K562 (cell line): ENCODE results near the gene HAGHL. TPM values are rescaled to one million over a fixed set of nuclear protein-coding genes. Genes with fewer than 3 reads are reported as not detected.

ENCODE experiments used
- ATAC-seq: fragments of 200-7000 bp; cut with Tn5 transposase; 3 replicates; pipeline ENCODE4 v1.9.1; 2020; ENCODE audit warnings: moderate library complexity
- BruUV-seq: library from RNA; stranded (reverse); fragments of 400-500 nt; replicated peaks from 2 replicates; lab custom pipeline; 2021; lab: Mats Ljungman, UMichigan
- CTCF ChIA-PET: fragments of 300-600 bp; formaldehyde crosslinking; extraction: SDS; loops from one replicate; lab custom pipeline; 2021; ENCODE audit warnings: low intra/inter-chr PET ratio; lab: Yijun Ruan, JAX
- POLR2A ChIA-PET: fragments of 300-600, 350-650 bp; sonication (Branson Sonifier 250); formaldehyde crosslinking; extraction: SDS; loops from one replicate; lab custom pipeline; 2021; ENCODE audit warnings: antibody characterized with exemption, inconsistent platforms; lab: Yijun Ruan, JAX
- DNase-seq, 4 experiments: peaks; one replicate each; pipeline versions ENCODE4 v3.0.0 to v3.0.0-alpha.2; 2011 to 2018; ENCODE audit warnings: low spot score in 3 of 4, mixed read lengths in 3 of 4; ENCODE audit errors: extremely low read depth in 1 of 4
- FAIRE-seq: peaks from 2 replicates; lab custom pipeline; 2011; peaks lifted over from hg19 to GRCh38; lab: Jason Lieb, UNC
- H2AFZ ChIP-seq: 2 replicates; pipeline ENCODE4 v1.6.0; 2011; ENCODE audit warnings: low read depth, low read length, control low read depth, inconsistent platforms
- H3K27ac ChIP-seq: fragments of 200-600 bp; 3 replicates; pipeline ENCODE4 v1.8.0; 2011; ENCODE audit warnings: low read depth, mild to moderate bottlenecking, control low read depth, inconsistent platforms, low read length, moderate library complexity, mixed read lengths; ENCODE audit errors: extremely low read depth
- H3K27me3 ChIP-seq, 2 experiments: fragments of 300-600 bp in 1 of 2; 2 replicates in 1 of 2; 3 replicates in 1 of 2; pipeline versions ENCODE4 v1.6.0 to v1.8.0; 2011; ENCODE audit warnings: inconsistent platforms in 2 of 2, low read length in 2 of 2, mild to moderate bottlenecking in 1 of 2, mixed read lengths in 1 of 2, moderate library complexity in 1 of 2; ENCODE audit not compliant: control insufficient read depth in 2 of 2, insufficient read depth in 2 of 2
- H3K36me3 ChIP-seq: fragments of 300-600 bp; 3 replicates; pipeline ENCODE4 v1.8.0; 2011; ENCODE audit warnings: mild to moderate bottlenecking, low read length, inconsistent platforms; ENCODE audit not compliant: control insufficient read depth, insufficient read depth
- H3K4me1 ChIP-seq, 2 experiments: fragments of 200-600 bp in 1 of 2; replicated peaks in 1 of 2; 2 replicates in 1 of 2; 3 replicates in 1 of 2; pipeline versions ENCODE4 v1.5.1 to v1.8.0; 2011; ENCODE audit warnings: inconsistent platforms in 2 of 2, low read length in 2 of 2, mild to moderate bottlenecking in 1 of 2, mixed read lengths in 1 of 2, moderate library complexity in 1 of 2; ENCODE audit not compliant: control insufficient read depth in 2 of 2, insufficient read depth in 2 of 2
- H3K4me2 ChIP-seq: 2 replicates; pipeline ENCODE4 v1.6.1; 2011; ENCODE audit warnings: low read length, control low read depth, inconsistent platforms, mixed read lengths; ENCODE audit not compliant: insufficient read depth
- H3K4me3 ChIP-seq: fragments of 200-600 bp; sonication (generic), shearing (Covaris generic); 2 replicates; pipeline ENCODE4 v1.5.1; 2016; ENCODE audit warnings: control low read depth, inconsistent platforms
- H3K79me2 ChIP-seq: fragments of 200-600 bp; 3 replicates; pipeline ENCODE4 v1.8.0; 2011; ENCODE audit warnings: low read length, inconsistent platforms; ENCODE audit not compliant: control insufficient read depth, insufficient read depth
- H3K9ac ChIP-seq, 2 experiments: 2 replicates each; pipeline versions ENCODE4 v1.6.0 to v1.6.1; 2011; ENCODE audit warnings: low read depth in 2 of 2, low read length in 2 of 2, control low read depth in 1 of 2, inconsistent platforms in 1 of 2, mild to moderate bottlenecking in 1 of 2, mixed read lengths in 1 of 2; ENCODE audit not compliant: insufficient read depth in 1 of 2
- H3K9me1 ChIP-seq: one replicate; pipeline ENCODE4 v1.6.0; 2011; ENCODE audit warnings: inconsistent platforms, mild to moderate bottlenecking, low read length, moderate library complexity; ENCODE audit not compliant: control insufficient read depth, insufficient read depth
- H3K9me3 ChIP-seq: replicated peaks from 2 replicates; pipeline ENCODE4 v1.5.1; 2011; ENCODE audit warnings: low read depth, low read length, inconsistent platforms; ENCODE audit not compliant: control insufficient read depth, insufficient read depth
- H4K20me1 ChIP-seq: replicated peaks from 2 replicates; pipeline ENCODE4 v1.6.1; 2011; ENCODE audit warnings: low read length, inconsistent platforms, mixed read lengths; ENCODE audit not compliant: control insufficient read depth, insufficient read depth
- ASH1L ChIP-seq: fragments of 450-650 bp; IDR thresholded peaks from 2 replicates; pipeline ENCODE4 v1.6.1; 2018; ENCODE audit warnings: borderline replicate concordance, mild to moderate bottlenecking, low read depth; ENCODE audit not compliant: partially characterized antibody
- ETS1 ChIP-seq: conservative IDR thresholded peaks from 2 replicates; pipeline ENCODE4 v1.6.1; 2011; ENCODE audit warnings: low read depth, mild to moderate bottlenecking, low read length; ENCODE audit not compliant: control insufficient read depth
- GTF2F1 ChIP-seq: IDR thresholded peaks from 2 replicates; pipeline ENCODE4 v1.6.1; 2011; ENCODE audit warnings: low read depth, low read length, improper control_type of control experiment
- HIVEP1 ChIP-seq: fragments of 250-450 bp; sonication (Bioruptor Pico); IDR thresholded peaks from 2 replicates; pipeline ENCODE4 v1.4.0; 2020; ENCODE audit warnings: mild to moderate bottlenecking
- MNT ChIP-seq, 2 experiments: fragments of 450-650 bp; conservative IDR thresholded peaks; 2 replicates each; pipeline ENCODE4 v1.6.1; 2017; ENCODE audit warnings: mild to moderate bottlenecking in 2 of 2, moderate library complexity in 2 of 2
- NCOA6 ChIP-seq: fragments of 450-650 bp; IDR thresholded peaks from 2 replicates; pipeline ENCODE4 v1.6.1; 2017; ENCODE audit warnings: mild to moderate bottlenecking
- RAD51 ChIP-seq: fragments of 450-650 bp; IDR thresholded peaks from 2 replicates; pipeline ENCODE4 v1.7.1; 2016; ENCODE audit warnings: low read depth, mild to moderate bottlenecking, borderline replicate concordance
- STAT5B ChIP-seq: fragments of 250-450 bp; sonication (Bioruptor Pico); IDR thresholded peaks from 2 replicates; pipeline ENCODE4 v1.8.0; 2021; ENCODE audit warnings: mild to moderate bottlenecking, inconsistent platforms
- TBP ChIP-seq: optimal IDR thresholded peaks from 2 replicates; pipeline ENCODE3; 2011; ENCODE audit warnings: low read depth, low read length, improper control_type of control experiment
- TRIM28 ChIP-seq: fragments of 450-650 bp; IDR thresholded peaks from 2 replicates; pipeline ENCODE4 v1.6.1; 2017
- ZBTB8A ChIP-seq: fragments of 450-650 bp; IDR thresholded peaks from 2 replicates; pipeline ENCODE4 v1.6.1; 2018; ENCODE audit warnings: mild to moderate bottlenecking, moderate library complexity; ENCODE audit not compliant: partially characterized antibody
- ZNF140 ChIP-seq: fragments of 250-450 bp; sonication (Bioruptor Pico); IDR thresholded peaks from 2 replicates; pipeline ENCODE4 v1.8.0; 2021; ENCODE audit warnings: moderate library complexity, mild to moderate bottlenecking, inconsistent platforms
- ZNF143 ChIP-seq: sonication (generic); formaldehyde crosslinking; IDR thresholded peaks from 2 replicates; pipeline ENCODE4 v1.9.0; 2022; ENCODE audit warnings: mild to moderate bottlenecking, missing genetic modification reagents
- ZNF165 ChIP-seq: fragments of 250-450 bp; sonication (Bioruptor Pico); IDR thresholded peaks from 2 replicates; pipeline ENCODE4 v1.4.0; 2020; ENCODE audit warnings: borderline replicate concordance
- ZNF23 ChIP-seq: fragments of 250-450 bp; sonication (Bioruptor Pico); IDR thresholded peaks from 2 replicates; pipeline ENCODE4 v1.4.0; 2020; ENCODE audit warnings: mild to moderate bottlenecking
- ZNF518B ChIP-seq: fragments of 250-450 bp; sonication (Bioruptor Pico); IDR thresholded peaks from 2 replicates; pipeline ENCODE4 v1.5.0; 2021; ENCODE audit warnings: mild to moderate bottlenecking, moderate library complexity
- ZNF780A ChIP-seq: fragments of 250-450 bp; sonication (Bioruptor Pico); IDR thresholded peaks from 2 replicates; pipeline ENCODE4 v1.5.0; 2021; ENCODE audit warnings: mild to moderate bottlenecking
- WGBS: fragments of 100-300 bp; shearing (Covaris generic); methylation state at CpG from one replicate; pipeline ENCODE4 v1.1.6; 2016; ENCODE audit warnings: low coverage, mixed read lengths; ENCODE audit not compliant: insufficient coverage; ENCODE audit errors: missing lambda C conversion rate; 5-methylcytosine and 5-hydroxymethylcytosine counted together
- in situ Hi-C: fragments of 300-500 bp; cut with MboI; formaldehyde crosslinking; loops from 4 replicates; pipeline ENCODE4 v1.15.0; 2018; ENCODE audit warnings: inconsistent platforms, mixed read lengths
- intact Hi-C: fragments of 100-400 bp; cut with micrococcal nuclease; formaldehyde crosslinking; loops from 2 replicates; pipeline ENCODE4 v1.14.2; 2022
- polyA plus RNA-seq, 8 experiments: library from polyadenylated mRNA; depleted of rRNA in 4 of 8; stranded (reverse) in 5 of 8; unstranded in 3 of 8; fragments of >200 nt; fragmentation: Nextera tagmentation in 2 of 8; fragmentation: Illumina TruSeq in 1 of 8; extraction: Ambion mirVana in 2 of 8; extraction: Trizol in 1 of 8; gene quantifications; 2 replicates each; pipeline versions ENCODE4 v1.2.1 to v1.2.3, GENCODE V29; 2011 to 2014; ENCODE audit warnings: inconsistent platforms in 1 of 8, missing spikeins in 1 of 8
- total RNA-seq, 7 experiments: library from RNA; depleted of rRNA in 6 of 7; stranded (reverse); fragments of >200 nt in 6 of 7; fragmentation: Illumina TruSeq in 2 of 7; extraction: Trizol in 2 of 7; gene quantifications; 2 replicates each; pipeline versions ENCODE4 v1.2.1 to v1.2.3, GENCODE V29; 2011 to 2021; ENCODE audit warnings: low replicate concordance in 1 of 7

HAGHL gene
- total and polyA plus RNA-seq, 9 of the 15 experiments (the other 6 are each of a cell fraction or from before 2014, with no cell fraction given) = 0.31 to 83.4 (median 20.7) TPM

- intact Hi-C loops = no loop called here
- no peak for FAIRE-seq
- POLR2A ChIA-PET = interaction anchor here (0.6 to 2.1 kb wide), 3 partner anchors 9 to 177 kb away, joined by 3 to 4 read pairs (median 4); no protein-coding TSS in a partner anchor
- no peak for TF ChIP-seq NCOA6
- no peak for TF ChIP-seq ZNF165 (CRISPR knock-in tag)
- no peak for TF ChIP-seq GTF2F1
- no peak for TF ChIP-seq ZNF780A (CRISPR knock-in tag)
- TF ChIP-seq MNT (conservative IDR thresholded peaks at IDR 0.05) = no peak
- no peak for TF ChIP-seq RAD51
- no peak for TF ChIP-seq ZBTB8A
- no peak for TF ChIP-seq ZNF143 (CRISPR knock-in tag)
- no peak for TF ChIP-seq ZNF23 (CRISPR knock-in tag)
- no peak for TF ChIP-seq ASH1L
- no peak for TF ChIP-seq HIVEP1
- TF ChIP-seq TRIM28 = no peak
- TF ChIP-seq STAT5B (CRISPR knock-in tag) = no peak
- no peak for TF ChIP-seq ETS1
- TF ChIP-seq ZNF140 (CRISPR knock-in tag) = no peak
- TF ChIP-seq TBP = no peak
- no peak for TF ChIP-seq ZNF518B (CRISPR knock-in tag)
Measured at GRCh38 chr16:759110-759910, 32.4 kb downstream of the HAGHL start.

More at GRCh38 chr16:759110-759910, 32.4 kb downstream of the HAGHL start:
- Histone ChIP-seq H3K36me3 (no peaks in the 10 kb centered on the region), H3K4me3 (no peak overlapping the region), H3K9me1 (no peaks in the 10 kb centered on the region), H2AFZ (no peak overlapping the region), H4K20me1 (no peaks in the 10 kb centered on the region), H3K27me3 (no peaks in the 10 kb centered on the region), H3K4me1 (peaks cover 9 to 50% of the 10 kb centered on the region in 2 experiments; a peak in 4 of 5 replicates), H3K27ac (no peak overlapping the region), H3K79me2 (no peaks in the 10 kb centered on the region), H3K4me2 (no peak overlapping the region), H3K9me3 (no peaks in the 10 kb centered on the region), H3K9ac (peak overlapping the region in 1 of 2 experiments; percentile 81; a peak in 2 of 4 replicates)
- WGBS = 80% methylated on average over 27 of the region's 34 CpGs
- no TSS peak for BruUV-seq
- DNase-seq (no peak), ATAC-seq (no peak)
- CTCF ChIA-PET = no interaction called here
- in situ Hi-C loops = no loop called here
